Epithelial cell of esophagus (primary cell): Measurements from ENCODE around the gene CD80.
"Not testable (repeated sequence)": the region's sequence is repeated elsewhere in the genome, so short reads cannot be mapped to it uniquely, and the experiment has no call there.

Experiments
- DNase-seq: peaks from one replicate; pipeline ENCODE4 v3.0.0; 2010; ENCODE audit warnings: low read depth
- H3K4me3 ChIP-seq: 2 replicates; pipeline ENCODE4 v1.5.1; 2011; ENCODE audit warnings: mild to moderate bottlenecking, low read length, control low read depth
- CTCF ChIP-seq: IDR thresholded peaks from 2 replicates; pipeline ENCODE4 v1.5.1; 2011; ENCODE audit warnings: low read depth, mild to moderate bottlenecking, low read length, control low read depth, inconsistent platforms; ENCODE audit not compliant: insufficient read depth; ENCODE audit errors: missing control alignments

CD80 gene

GRCh38 chr3:119599558-119600174 lies 40.3 kb upstream of the CD80 start:
- no peak overlapping the region for H3K4me3 ChIP-seq
- TF ChIP-seq CTCF: no peak
- no peak for DNase-seq

- TF ChIP-seq CTCF: no peak
- DNase-seq: no peak
- H3K4me3 ChIP-seq: no peak overlapping the region
These were observed 39.1 kb upstream of the CD80 start for GRCh38 chr3:119598410-119599098.

GRCh38 chr3:119597548-119598288 lies 38.3 kb upstream of the CD80 start, which contains the start of gene PLA1A:
PLA1A (plus strand) TSS chr3:119597885; CDS start chr3:119597914, 29 bp downstream.
- no peak for DNase-seq

GRCh38 chr3:119596398-119596797 lies 37.0 kb upstream of the CD80 start:
- no peak overlapping the region for H3K4me3 ChIP-seq
- TF ChIP-seq CTCF: no peak
- no peak for DNase-seq

More at GRCh38 chr3:119597548-119598288, 38.3 kb upstream of the CD80 start, which contains the start of gene PLA1A:
- no peak within 1 kb of the TSS for H3K4me3 ChIP-seq
- TF ChIP-seq CTCF: no peak

GRCh38 chr3:119595639-119596334 lies 36.4 kb upstream of the CD80 start:
- DNase-seq: peak; percentile 10
- H3K4me3 ChIP-seq: no peak overlapping the region
- TF ChIP-seq CTCF: no peak

- not testable (repeated sequence) for H3K4me3 ChIP-seq, DNase-seq
These were observed 35.5 kb upstream of the CD80 start for GRCh38 chr3:119594929-119595328.

- TF ChIP-seq CTCF: no peak
- no peak for DNase-seq
- no peak overlapping the region for H3K4me3 ChIP-seq
These were observed 34.7 kb upstream of the CD80 start for GRCh38 chr3:119594066-119594465.
